WI38 (cell line): Measurements from ENCODE around the gene GMEB2.
A peak's percentile ranks its signal among the peaks of the same experiment; 100 is the strongest.

ENCODE experiments used
- H3K4me3 ChIP-seq: 2 replicates; pipeline ENCODE4 v1.5.1; 2011; ENCODE audit warnings: low read depth, mild to moderate bottlenecking, control low read depth, low read length
- CTCF ChIP-seq: IDR thresholded peaks from 2 replicates; pipeline ENCODE4 v1.5.1; 2012; ENCODE audit warnings: low read depth, mild to moderate bottlenecking, control low read depth, low read length

Gene GMEB2

GRCh38 chr20:63539441-63540370 is 87.2 kb downstream of the GMEB2 start:
- H3K4me3 ChIP-seq: no peak overlapping the region
- no peak for TF ChIP-seq CTCF

- no peak for TF ChIP-seq CTCF
- no peak overlapping the region for H3K4me3 ChIP-seq
Measured at GRCh38 chr20:63539092-63539430, 87.8 kb downstream of the GMEB2 start.

GRCh38 chr20:63538204-63539091 is 88.5 kb downstream of the GMEB2 start:
- TF ChIP-seq CTCF: no peak
- H3K4me3 ChIP-seq: 0 out of 2 replicates have a peak overlapping the region, but pooled peaks have one; percentile 10
